Right lobe of liver (tissue), 6 donors: ENCODE data around the gene TUBGCP2. TPM values are rescaled to one million over a fixed set of nuclear protein-coding genes. Genes with fewer than 3 reads are reported as not detected.
A peak's percentile ranks its signal among the peaks of the same experiment; 100 is the strongest.

ENCODE experiments used
- ATAC-seq, 4 donors: fragments of 200-7000 bp; cut with Tn5 transposase; one replicate each; pipeline ENCODE4 v1.9.1; 2020; ENCODE audit warnings: mild to moderate bottlenecking in 4 of 4, moderate library complexity in 4 of 4
- DNase-seq, 3 donors: peaks; one replicate each; pipeline ENCODE4 v3.0.0-alpha.2; 2020
- H3K27ac ChIP-seq, 3 donors: fragments of 200-600 bp; one replicate each; pipeline ENCODE4 v1.8.0; 2022
- H3K27me3 ChIP-seq, 2 donors: fragments of 200-600 bp; one replicate each; pipeline ENCODE4 v1.8.0; 2022
- H3K36me3 ChIP-seq, 4 donors: fragments of 200-600 bp; sonication (generic) in 1 of 4; one replicate each; pipeline versions ENCODE4 v1.5.1 to v1.8.0; 2017 to 2022; ENCODE audit warnings: control low read depth in 1 of 4
- H3K4me1 ChIP-seq, 4 donors: fragments of 200-600 bp; sonication (generic) in 1 of 4; one replicate each; pipeline versions ENCODE4 v1.5.1 to v1.8.0; 2017 to 2022; ENCODE audit warnings: control low read depth in 1 of 4
- H3K4me3 ChIP-seq, 3 donors: fragments of 200-600 bp; one replicate each; pipeline ENCODE4 v1.8.0; 2022
- H3K9me3 ChIP-seq, 4 donors: fragments of 200-600 bp; sonication (generic) in 1 of 4; one replicate each; pipeline versions ENCODE4 v1.5.1 to v1.8.0; 2017 to 2022; ENCODE audit warnings: control low read depth in 1 of 4
- POLR2A ChIP-seq: fragments of 450-650 bp; IDR thresholded peaks from one replicate; pipeline ENCODE4 v1.6.1; 2017; ENCODE audit warnings: antibody characterized with exemption, mild to moderate bottlenecking
- WGBS: methylation state at CpG from one replicate; pipeline ENCODE4 v1.1.6; 2018; ENCODE audit warnings: low coverage, low lambda C conversion rate; ENCODE audit not compliant: insufficient coverage; ENCODE audit errors: missing lambda C conversion rate; 5-methylcytosine and 5-hydroxymethylcytosine counted together
- intact Hi-C, 2 donors: fragments of 100-400 bp; cut with DNase I; formaldehyde crosslinking; loops; one replicate each; pipeline versions ENCODE4 v1.11.2 to v1.14.1; 2022
- long read RNA-seq: library from polyadenylated mRNA; unstranded; transcript quantifications from one replicate; pipeline ENCODE4 v2.0.0, GENCODE V29; 2019
- total RNA-seq, 6 experiments: library from RNA; depleted of rRNA in 2 of 6; stranded (reverse); fragments of >200 nt in 2 of 6; fragmentation: NEBNext Ultra II Directional in 3 of 6; extraction: Animal tissue kit (Norgen Biotek cat#: 25700) in 3 of 6; gene quantifications; one replicate each; pipeline versions ENCODE4 v1.1.0 to v1.2.4, GENCODE V29; 2016 to 2023
- TF ChIP-seq, protein P1 (sequence below), 4 donors: fragments of 200-600 bp in 3 of 4; fragments of 450-650 bp in 1 of 4; IDR thresholded peaks; one replicate each; pipeline versions ENCODE4 v1.5.1 to v1.8.0; 2016 to 2022; ENCODE audit warnings: antibody characterized with exemption in 4 of 4, mild to moderate bottlenecking in 2 of 4
- donor health status: DM: no; HTN: yes; CAD: no.
- donor health status: DM: no; HTN: no; CAD: no.
- donor health status: DM: no; HTN: no; CAD: no.
- donor health status: DM: no; HTN: yes; CAD: no.
- donor health status: DM: no; HTN: yes; CAD: no.

Gene TUBGCP2, protein sequence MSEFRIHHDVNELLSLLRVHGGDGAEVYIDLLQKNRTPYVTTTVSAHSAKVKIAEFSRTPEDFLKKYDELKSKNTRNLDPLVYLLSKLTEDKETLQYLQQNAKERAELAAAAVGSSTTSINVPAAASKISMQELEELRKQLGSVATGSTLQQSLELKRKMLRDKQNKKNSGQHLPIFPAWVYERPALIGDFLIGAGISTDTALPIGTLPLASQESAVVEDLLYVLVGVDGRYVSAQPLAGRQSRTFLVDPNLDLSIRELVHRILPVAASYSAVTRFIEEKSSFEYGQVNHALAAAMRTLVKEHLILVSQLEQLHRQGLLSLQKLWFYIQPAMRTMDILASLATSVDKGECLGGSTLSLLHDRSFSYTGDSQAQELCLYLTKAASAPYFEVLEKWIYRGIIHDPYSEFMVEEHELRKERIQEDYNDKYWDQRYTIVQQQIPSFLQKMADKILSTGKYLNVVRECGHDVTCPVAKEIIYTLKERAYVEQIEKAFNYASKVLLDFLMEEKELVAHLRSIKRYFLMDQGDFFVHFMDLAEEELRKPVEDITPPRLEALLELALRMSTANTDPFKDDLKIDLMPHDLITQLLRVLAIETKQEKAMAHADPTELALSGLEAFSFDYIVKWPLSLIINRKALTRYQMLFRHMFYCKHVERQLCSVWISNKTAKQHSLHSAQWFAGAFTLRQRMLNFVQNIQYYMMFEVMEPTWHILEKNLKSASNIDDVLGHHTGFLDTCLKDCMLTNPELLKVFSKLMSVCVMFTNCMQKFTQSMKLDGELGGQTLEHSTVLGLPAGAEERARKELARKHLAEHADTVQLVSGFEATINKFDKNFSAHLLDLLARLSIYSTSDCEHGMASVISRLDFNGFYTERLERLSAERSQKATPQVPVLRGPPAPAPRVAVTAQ
- total RNA-seq, result 10 to 100 TPM; 19.6 to 30.0 (median 25.6) TPM
- long read RNA-seq, full-length matches to known transcripts, result 1 of 5 reads
- long read RNA-seq, partial matches to known transcripts, result 3 of 5 reads
- long read RNA-seq, other reads (novel, unspliced or antisense), result 1 of 5 reads

DNA sequence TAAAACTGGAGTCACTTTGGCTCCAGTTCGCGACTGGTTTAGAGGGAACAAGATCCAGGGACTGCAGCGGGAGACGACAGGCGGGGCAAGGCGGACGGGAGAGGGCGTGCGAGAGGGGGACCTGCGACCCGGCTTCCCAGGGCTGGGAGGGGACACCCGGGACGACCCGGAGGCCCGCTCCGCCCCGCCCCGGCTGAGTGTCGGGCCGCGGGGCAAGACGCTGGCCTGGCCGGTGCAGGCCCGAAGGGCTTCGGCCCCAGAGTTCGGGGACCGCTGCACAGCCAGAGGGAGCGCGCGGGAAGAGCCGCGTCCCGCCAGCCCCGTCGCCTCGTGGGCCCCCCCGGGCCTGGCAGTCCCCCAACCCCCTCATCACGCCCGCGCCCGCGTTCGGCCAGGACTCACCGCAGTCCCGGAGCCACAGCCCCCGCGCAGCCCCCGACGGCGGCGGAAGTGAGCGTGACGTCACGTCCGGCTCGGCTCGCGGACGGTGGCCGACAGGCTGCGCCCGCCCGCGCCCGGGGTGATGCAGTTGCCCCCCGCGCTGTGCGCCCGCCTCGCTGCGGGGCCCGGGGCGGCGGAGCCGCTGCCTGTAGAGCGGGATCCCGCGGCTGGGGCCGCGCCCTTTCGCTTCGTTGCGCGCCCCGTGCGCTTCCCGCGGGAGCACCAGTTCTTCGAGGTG lies at the start of gene TUBGCP2, which contains the start of gene ZNF511:
TSS of gene TUBGCP2 (minus strand) at position 452 of the 679 bp plus-strand sequence. CDS start 5,931 bp downstream, outside the sequence.
TSS of gene ZNF511 (plus strand) at position 494 of the 679 bp plus-strand sequence. CDS start at position 524, 30 bp downstream.
- Histone ChIP-seq H3K27me3 (no peaks in the 10 kb centered on the region), H3K36me3 (peaks cover 0 to 16% (median 6%) of the 10 kb centered on the region in 4 donors), H3K4me1 (peaks cover 0 to 35% (median 9%) of the 10 kb centered on the region in 4 donors), H3K9me3 (no peaks in the 10 kb centered on the region), H3K27ac (peak within 1 kb of the TSS; percentile 93 to 98 (median 96)), H3K4me3 (peak within 1 kb of the TSS; percentile 95 to 99 (median 95))
- ATAC-seq (peak; percentile 55 to 75 (median 65)), DNase-seq (peak; percentile 89 to 91 (median 91))
- intact Hi-C loops, result no loop called here
- no CpG with 5 or more reads among the region's 89 CpGs for WGBS
- TF ChIP-seq, protein P1, sequence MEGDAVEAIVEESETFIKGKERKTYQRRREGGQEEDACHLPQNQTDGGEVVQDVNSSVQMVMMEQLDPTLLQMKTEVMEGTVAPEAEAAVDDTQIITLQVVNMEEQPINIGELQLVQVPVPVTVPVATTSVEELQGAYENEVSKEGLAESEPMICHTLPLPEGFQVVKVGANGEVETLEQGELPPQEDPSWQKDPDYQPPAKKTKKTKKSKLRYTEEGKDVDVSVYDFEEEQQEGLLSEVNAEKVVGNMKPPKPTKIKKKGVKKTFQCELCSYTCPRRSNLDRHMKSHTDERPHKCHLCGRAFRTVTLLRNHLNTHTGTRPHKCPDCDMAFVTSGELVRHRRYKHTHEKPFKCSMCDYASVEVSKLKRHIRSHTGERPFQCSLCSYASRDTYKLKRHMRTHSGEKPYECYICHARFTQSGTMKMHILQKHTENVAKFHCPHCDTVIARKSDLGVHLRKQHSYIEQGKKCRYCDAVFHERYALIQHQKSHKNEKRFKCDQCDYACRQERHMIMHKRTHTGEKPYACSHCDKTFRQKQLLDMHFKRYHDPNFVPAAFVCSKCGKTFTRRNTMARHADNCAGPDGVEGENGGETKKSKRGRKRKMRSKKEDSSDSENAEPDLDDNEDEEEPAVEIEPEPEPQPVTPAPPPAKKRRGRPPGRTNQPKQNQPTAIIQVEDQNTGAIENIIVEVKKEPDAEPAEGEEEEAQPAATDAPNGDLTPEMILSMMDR (IDR thresholded peaks at IDR 0.05), result peak in 1 of 4 donors; percentile 27
- peak; percentile 79 for TF ChIP-seq POLR2A

DNA sequence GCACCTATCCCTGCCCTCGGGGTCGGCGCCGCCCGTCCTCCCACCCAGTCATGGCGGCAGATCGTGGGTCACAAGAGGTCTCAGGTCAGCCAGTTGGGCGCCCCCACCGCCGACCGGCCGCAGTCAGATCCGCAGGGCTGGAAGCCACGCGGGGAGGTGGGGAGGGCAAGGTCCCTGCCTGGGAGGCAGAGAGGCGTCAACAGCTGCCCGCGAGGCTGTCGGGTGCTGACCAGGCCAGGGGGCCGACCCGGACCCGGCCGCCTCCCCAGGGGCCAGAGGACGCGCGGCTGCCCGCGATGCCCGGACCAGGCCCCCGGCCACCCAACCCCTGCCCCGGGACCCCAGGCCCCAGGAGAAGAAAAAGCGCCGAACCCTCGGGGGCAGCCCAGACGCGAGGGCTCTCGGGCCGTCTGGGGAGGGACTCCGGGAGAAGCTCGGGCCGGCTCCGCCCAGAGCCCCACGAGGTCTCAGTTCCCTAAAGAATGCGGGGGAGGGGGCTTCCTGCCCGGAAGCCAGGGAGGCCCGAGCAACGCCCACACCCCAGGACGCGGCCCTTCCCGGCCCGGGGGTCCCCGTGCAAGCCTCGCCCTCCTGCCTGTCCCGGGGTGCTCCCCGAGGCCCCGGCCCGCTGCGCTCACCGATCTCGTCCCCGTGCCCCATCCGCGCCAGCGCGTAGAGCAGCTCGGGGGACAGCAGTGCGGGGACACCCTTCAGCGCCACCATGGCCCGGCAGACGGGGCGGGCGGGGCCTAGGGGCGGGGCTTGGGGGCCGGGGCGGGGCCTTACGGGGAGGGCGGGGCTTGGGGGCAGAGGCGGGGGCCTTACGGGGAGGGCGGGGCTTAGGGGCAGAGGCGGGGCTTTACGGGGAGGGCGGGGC lies 48.9 kb upstream of the TUBGCP2 start, which contains the start of gene FUOM:
TSS of gene FUOM (minus strand) at position 735 of the 877 bp plus-strand sequence. CDS start at position 723, 12 bp downstream.
- intact Hi-C loops, result no loop called here
- Histone ChIP-seq H3K36me3 (peaks cover 0 to 8% (median 4%) of the 10 kb centered on the region in 4 donors), H3K27me3 (no peaks in the 10 kb centered on the region), H3K4me3 (peak within 1 kb of the TSS; percentile 72 to 94 (median 79)), H3K9me3 (no peaks in the 10 kb centered on the region), H3K4me1 (peaks cover 0 to 73% (median 33%) of the 10 kb centered on the region in 4 donors), H3K27ac (peak within 1 kb of the TSS; percentile 65 to 85 (median 71))
- ATAC-seq, result peak; percentile 45 to 66 (median 59)
- TF ChIP-seq, protein P1 (IDR thresholded peaks at IDR 0.05), result peak in 1 of 4 donors; percentile 21
- TF ChIP-seq POLR2A, result no peak
- WGBS, result 5% methylated on average over 7 of the region's 83 CpGs
- DNase-seq, result peak; percentile 79 to 89 (median 83)

DNA sequence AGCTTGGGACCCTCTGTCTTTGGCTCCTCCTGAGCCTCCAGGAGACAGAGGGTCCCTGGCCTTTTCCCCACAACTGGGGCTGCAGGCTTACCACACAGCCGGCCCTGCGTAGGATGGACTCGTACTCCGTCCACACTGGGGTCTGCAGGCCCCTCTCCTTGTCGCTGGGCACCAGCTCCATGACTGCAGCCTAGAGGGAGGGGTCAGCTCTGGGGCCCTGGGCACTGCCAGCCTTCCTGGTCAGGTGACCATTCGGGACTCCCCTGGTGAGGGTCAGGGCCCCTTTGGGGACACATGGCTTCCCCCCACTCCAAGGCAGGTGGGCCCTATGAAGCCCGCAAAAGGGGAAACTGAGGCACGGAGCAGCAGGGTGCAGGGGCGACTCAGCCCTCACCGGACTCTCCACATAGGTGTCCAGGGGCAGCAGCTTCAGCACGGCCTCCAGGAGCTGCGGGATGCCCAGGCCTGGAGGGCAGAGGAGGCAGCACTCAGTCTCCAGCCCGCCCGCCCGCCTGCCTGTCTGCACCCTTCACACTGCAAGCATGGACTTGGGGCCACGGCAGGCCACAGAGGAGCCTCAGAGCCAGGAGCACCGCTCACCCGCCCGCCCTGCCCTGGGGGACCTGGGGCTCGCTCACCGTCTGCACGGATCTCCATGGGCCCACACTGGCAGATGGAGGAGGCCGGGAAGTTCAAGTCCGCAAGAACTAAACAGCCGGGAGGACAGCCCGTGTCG lies 48.0 kb upstream of the TUBGCP2 start:
- H3K9me3 ChIP-seq, result no peaks in the 10 kb centered on the region
- peak overlapping the region; percentile 72 to 94 (median 79) for H3K4me3 ChIP-seq
- H3K36me3 ChIP-seq, result peaks cover 0 to 4% (median 0%) of the 10 kb centered on the region in 4 donors
- peaks cover 0 to 81% (median 37%) of the 10 kb centered on the region in 4 donors for H3K4me1 ChIP-seq
- no peak for ATAC-seq
- intact Hi-C loops, result no loop called here
- no peaks in the 10 kb centered on the region for H3K27me3 ChIP-seq
- TF ChIP-seq, protein P1 (IDR thresholded peaks at IDR 0.05), result no peak
- TF ChIP-seq POLR2A, result no peak
- DNase-seq, result no peak
- 7% methylated on average over 9 of the region's 27 CpGs for WGBS
- peak overlapping the region; percentile 57 to 82 (median 68) for H3K27ac ChIP-seq
